Pons (tissue), 1 donor: ENCODE measurements around the gene SRCAP.
"Not testable (repeated sequence)": the region's sequence is repeated elsewhere in the genome, so short reads cannot be mapped to it uniquely, and the experiment has no call there.

Experiments used
- DNase-seq: peaks from one replicate; pipeline ENCODE4 v3.0.0-alpha.2; 2016; ENCODE audit warnings: low spot score

Gene SRCAP

GRCh38 chr16:30699615-30700099, 686 bp downstream of the SRCAP start:
- no peak for DNase-seq

- no peak for DNase-seq
Observed at GRCh38 chr16:30700491-30700890, 1.5 kb downstream of the SRCAP start.

GRCh38 chr16:30700971-30701370, 2.0 kb downstream of the SRCAP start:
- no peak for DNase-seq

GRCh38 chr16:30703071-30703470, 4.1 kb downstream of the SRCAP start:
- not testable (repeated sequence) for DNase-seq

- DNase-seq, result no peak
Observed at GRCh38 chr16:30703971-30704370, 5.0 kb downstream of the SRCAP start.

- DNase-seq, result no peak
Observed at GRCh38 chr16:30706046-30706445, 7.1 kb downstream of the SRCAP start.

GRCh38 chr16:30710971-30711370, 12.0 kb downstream of the SRCAP start:
- DNase-seq, result no peak

- no peak for DNase-seq
Observed at GRCh38 chr16:30711712-30712111, 12.7 kb downstream of the SRCAP start.

- no peak for DNase-seq
Observed at GRCh38 chr16:30715750-30716445, 16.9 kb downstream of the SRCAP start.

GRCh38 chr16:30720086-30720485, 21.1 kb downstream of the SRCAP start:
- DNase-seq, result no peak

GRCh38 chr16:30720694-30721093, 21.7 kb downstream of the SRCAP start:
- no peak for DNase-seq

- no peak for DNase-seq
Observed at GRCh38 chr16:30721167-30721566, 22.2 kb downstream of the SRCAP start.

- no peak for DNase-seq
Observed at GRCh38 chr16:30721606-30722005, 22.6 kb downstream of the SRCAP start.

- no peak for DNase-seq
Observed at GRCh38 chr16:30722443-30722842, 23.5 kb downstream of the SRCAP start.

GRCh38 chr16:30722916-30723315, 23.9 kb downstream of the SRCAP start:
- no peak for DNase-seq

GRCh38 chr16:30723725-30724355, 24.9 kb downstream of the SRCAP start:
- DNase-seq, result no peak

- peak; percentile 68 for DNase-seq
Observed at GRCh38 chr16:30724641-30725417, 25.9 kb downstream of the SRCAP start.

- no peak for DNase-seq
Observed at GRCh38 chr16:30725418-30725792, 26.4 kb downstream of the SRCAP start.

- no peak for DNase-seq
Observed at GRCh38 chr16:30728321-30728720, 29.4 kb downstream of the SRCAP start.

- DNase-seq, result peak; percentile 39
Observed at GRCh38 chr16:30728899-30729672, 30.1 kb downstream of the SRCAP start.

GRCh38 chr16:30731411-30731810, 32.4 kb downstream of the SRCAP start:
- DNase-seq, result no peak
